ENCODE measurements around the gene ELMO1. TPM values are rescaled to one million over a fixed set of nuclear protein-coding genes. Genes with fewer than 3 reads are reported as not detected.

The ELMO1 gene
- total RNA-seq, 1 donor, result 215 TPM

DNA sequence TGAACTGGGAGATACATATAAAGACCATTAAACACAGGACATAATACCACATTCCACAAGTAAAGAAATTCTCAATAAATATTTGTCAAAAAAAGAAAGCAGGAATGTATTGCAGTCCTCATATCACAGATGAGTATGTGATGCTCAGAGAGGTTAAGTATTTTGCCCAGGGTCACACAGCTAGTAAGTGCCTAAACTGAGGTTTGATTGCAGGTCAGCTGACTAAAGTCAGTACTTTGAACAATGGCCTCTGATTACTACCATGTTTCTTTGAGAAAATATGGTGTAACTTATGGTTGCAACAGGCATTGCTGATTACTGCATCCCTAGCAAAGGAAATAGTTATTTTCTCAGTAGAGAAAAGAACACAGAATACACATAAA lies 267.1 kb downstream of the ELMO1 start:
- H3K27me3 ChIP-seq (ENCODE audit: insufficient read depth, low read length), result no peaks in the 10 kb centered on the region

DNA sequence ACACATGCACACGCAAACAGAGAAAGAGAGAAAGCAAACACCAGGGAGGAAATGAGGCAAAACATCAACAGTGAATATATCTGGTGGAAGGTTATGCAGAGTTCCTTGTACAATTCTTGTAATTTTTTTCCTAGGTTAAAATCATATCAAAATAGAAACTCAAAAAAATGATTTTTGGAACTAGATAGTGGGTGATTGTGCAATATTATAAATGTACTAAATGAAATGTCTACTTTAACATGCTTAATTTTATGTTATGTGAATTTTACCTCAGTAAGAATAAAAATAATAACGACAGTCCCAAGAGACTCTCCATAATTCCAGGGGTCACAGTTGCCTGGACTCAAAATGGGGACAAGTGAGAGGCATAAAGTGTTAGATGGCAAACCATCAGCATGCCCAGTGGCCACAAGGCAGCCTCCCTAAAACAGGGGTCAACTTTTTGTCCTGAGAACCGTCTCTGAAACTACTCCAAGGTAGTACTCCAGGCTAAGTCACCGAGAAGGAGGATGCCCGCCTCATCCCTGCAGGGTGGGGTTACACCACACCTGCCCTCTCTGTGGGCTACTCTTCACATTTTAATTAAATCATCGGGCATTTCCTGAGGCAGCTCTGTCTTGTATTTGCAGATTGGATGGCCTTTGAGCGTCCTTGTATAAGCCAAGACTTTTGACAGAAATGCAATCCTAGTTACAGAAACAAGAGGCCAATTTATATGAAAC lies 267.7 kb downstream of the ELMO1 start:
- H3K9me3 ChIP-seq (ENCODE audit: low read depth, low read length), result no peaks in the 10 kb centered on the region
- H3K4me3 ChIP-seq (ENCODE audit: low read length), result no peak overlapping the region
- H3K27me3 ChIP-seq (ENCODE audit: insufficient read depth, low read length), result no peaks in the 10 kb centered on the region
- H3K4me1 ChIP-seq (ENCODE audit: insufficient read depth, low read length), result peaks cover 10% of the 10 kb centered on the region

More for the DNA sequence above, 267.1 kb downstream of the ELMO1 start:
- peaks cover 10% of the 10 kb centered on the region for H3K4me1 ChIP-seq (ENCODE audit: insufficient read depth, low read length)
- no peaks in the 10 kb centered on the region for H3K9me3 ChIP-seq (ENCODE audit: low read depth, low read length)
- H3K4me3 ChIP-seq (ENCODE audit: low read length), result no peak overlapping the region

GRCh38 chr7:37176079-37176478 lies 272.6 kb downstream of the ELMO1 start:
- Histone ChIP-seq H3K9me3 (ENCODE audit: low read depth, low read length) (no peaks in the 10 kb centered on the region), H3K4me3 (ENCODE audit: low read length) (no peak overlapping the region), H3K27me3 (ENCODE audit: insufficient read depth, low read length) (no peaks in the 10 kb centered on the region), H3K4me1 (ENCODE audit: insufficient read depth, low read length) (no peaks in the 10 kb centered on the region)

- Histone ChIP-seq H3K4me3 (ENCODE audit: low read length) (no peak overlapping the region), H3K27me3 (ENCODE audit: insufficient read depth, low read length) (no peaks in the 10 kb centered on the region), H3K4me1 (ENCODE audit: insufficient read depth, low read length) (no peaks in the 10 kb centered on the region), H3K9me3 (ENCODE audit: low read depth, low read length) (no peaks in the 10 kb centered on the region)
These were observed 274.2 kb downstream of the ELMO1 start for GRCh38 chr7:37174460-37174859.

DNA sequence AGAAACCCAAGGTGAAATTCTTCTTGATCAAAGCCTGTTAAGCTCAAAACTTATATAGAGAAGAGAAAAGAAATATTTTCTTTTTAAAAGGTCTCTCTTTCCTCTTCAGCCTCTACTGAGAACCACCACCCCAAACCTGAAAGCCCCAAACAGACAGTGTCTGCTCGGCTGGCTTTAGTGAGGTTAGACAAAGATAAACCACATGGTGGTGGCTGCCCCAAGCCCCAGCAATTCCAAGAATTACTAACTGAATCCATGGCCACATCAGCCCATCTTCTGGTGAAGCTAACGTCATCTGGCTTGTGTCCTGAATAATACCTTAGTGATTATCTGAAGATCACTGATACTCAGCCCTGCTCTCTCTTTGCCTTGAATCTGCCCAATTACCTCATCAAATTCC lies 275.0 kb downstream of the ELMO1 start:
- no peaks in the 10 kb centered on the region for H3K4me1 ChIP-seq (ENCODE audit: insufficient read depth, low read length)
- no peaks in the 10 kb centered on the region for H3K27me3 ChIP-seq (ENCODE audit: insufficient read depth, low read length)
- no peak overlapping the region for H3K4me3 ChIP-seq (ENCODE audit: low read length)
- H3K9me3 ChIP-seq (ENCODE audit: low read depth, low read length), result no peaks in the 10 kb centered on the region

DNA sequence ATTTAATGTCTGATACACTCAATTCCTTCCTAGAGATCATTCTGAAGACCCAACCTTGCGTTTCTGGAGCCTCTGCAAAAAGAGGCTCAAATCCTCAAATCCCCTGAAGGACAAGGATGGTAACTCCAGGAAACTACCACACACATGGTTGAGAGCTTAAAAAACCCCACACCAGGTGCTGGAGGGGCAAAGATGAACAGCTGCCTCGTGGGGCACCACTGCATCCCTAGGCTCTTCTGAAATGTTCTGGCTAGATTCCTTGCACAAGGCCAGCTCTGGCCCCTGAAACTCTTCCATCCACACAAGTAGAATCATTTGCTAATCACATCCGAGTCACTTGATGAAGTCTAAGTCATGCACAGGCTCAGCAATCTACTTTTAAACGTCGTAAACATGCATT lies 286.6 kb downstream of the ELMO1 start:
- no peaks in the 10 kb centered on the region for H3K27me3 ChIP-seq (ENCODE audit: insufficient read depth, low read length)

GRCh38 chr7:37160656-37161055 lies 288.0 kb downstream of the ELMO1 start:
- H3K4me3 ChIP-seq (ENCODE audit: low read length), result no peak overlapping the region
- no peaks in the 10 kb centered on the region for H3K9me3 ChIP-seq (ENCODE audit: low read depth, low read length)
- H3K4me1 ChIP-seq (ENCODE audit: insufficient read depth, low read length), result no peaks in the 10 kb centered on the region
- H3K27me3 ChIP-seq (ENCODE audit: insufficient read depth, low read length), result no peaks in the 10 kb centered on the region

More for the DNA sequence above, 286.6 kb downstream of the ELMO1 start:
- no peak overlapping the region for H3K4me3 ChIP-seq (ENCODE audit: low read length)
- H3K4me1 ChIP-seq (ENCODE audit: insufficient read depth, low read length), result no peaks in the 10 kb centered on the region
- H3K9me3 ChIP-seq (ENCODE audit: low read depth, low read length), result no peaks in the 10 kb centered on the region

- Histone ChIP-seq H3K27me3 (ENCODE audit: insufficient read depth, low read length) (no peaks in the 10 kb centered on the region), H3K4me3 (ENCODE audit: low read length) (no peak overlapping the region), H3K4me1 (ENCODE audit: insufficient read depth, low read length) (no peaks in the 10 kb centered on the region), H3K9me3 (ENCODE audit: low read depth, low read length) (no peaks in the 10 kb centered on the region)
These were observed 295.3 kb downstream of the ELMO1 start for GRCh38 chr7:37153376-37153775.

DNA sequence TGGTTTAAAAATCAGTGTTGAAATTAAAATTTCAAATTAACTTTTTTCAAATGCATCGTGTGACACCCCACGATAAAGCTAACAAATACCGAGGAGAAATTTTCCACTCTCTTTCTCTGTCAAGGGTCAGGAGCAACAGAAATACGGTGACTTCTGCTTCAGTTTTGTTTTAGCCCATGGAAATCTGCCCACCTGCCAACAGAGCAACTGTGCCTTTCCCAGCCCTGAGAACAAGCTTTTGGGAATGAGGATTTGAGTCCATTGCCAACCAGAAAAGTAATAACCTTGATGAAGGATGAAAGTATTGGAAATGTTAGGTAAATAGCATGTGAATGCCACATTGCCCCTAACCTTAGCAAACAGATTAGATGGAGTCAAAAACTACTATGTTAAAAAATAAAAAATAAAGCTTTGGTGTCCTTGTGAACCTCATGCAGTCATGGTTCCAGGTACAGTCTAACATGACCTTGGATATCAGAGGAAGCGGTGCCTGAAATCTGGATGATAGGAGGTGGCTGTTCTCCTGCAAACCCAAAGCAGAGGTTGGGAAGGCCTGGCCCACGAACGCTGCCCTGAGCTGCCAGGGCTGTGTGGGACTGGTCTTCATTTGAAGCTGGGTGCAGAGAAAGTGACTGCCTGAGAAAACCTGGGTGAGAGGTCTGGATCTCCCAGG lies 296.8 kb downstream of the ELMO1 start:
- Histone ChIP-seq H3K4me1 (ENCODE audit: insufficient read depth, low read length) (no peaks in the 10 kb centered on the region), H3K9me3 (ENCODE audit: low read depth, low read length) (no peaks in the 10 kb centered on the region), H3K4me3 (ENCODE audit: low read length) (no peak overlapping the region), H3K27me3 (ENCODE audit: insufficient read depth, low read length) (no peaks in the 10 kb centered on the region)

- Histone ChIP-seq H3K4me3 (ENCODE audit: low read length) (no peak overlapping the region), H3K9me3 (ENCODE audit: low read depth, low read length) (no peaks in the 10 kb centered on the region), H3K27me3 (ENCODE audit: insufficient read depth, low read length) (no peaks in the 10 kb centered on the region), H3K4me1 (ENCODE audit: insufficient read depth, low read length) (no peaks in the 10 kb centered on the region)
These were observed 297.8 kb downstream of the ELMO1 start for GRCh38 chr7:37150856-37151255.

GRCh38 chr7:37150180-37150579 lies 298.5 kb downstream of the ELMO1 start:
- Histone ChIP-seq H3K4me1 (ENCODE audit: insufficient read depth, low read length) (no peaks in the 10 kb centered on the region), H3K4me3 (ENCODE audit: low read length) (no peak overlapping the region), H3K27me3 (ENCODE audit: insufficient read depth, low read length) (no peaks in the 10 kb centered on the region)

DNA sequence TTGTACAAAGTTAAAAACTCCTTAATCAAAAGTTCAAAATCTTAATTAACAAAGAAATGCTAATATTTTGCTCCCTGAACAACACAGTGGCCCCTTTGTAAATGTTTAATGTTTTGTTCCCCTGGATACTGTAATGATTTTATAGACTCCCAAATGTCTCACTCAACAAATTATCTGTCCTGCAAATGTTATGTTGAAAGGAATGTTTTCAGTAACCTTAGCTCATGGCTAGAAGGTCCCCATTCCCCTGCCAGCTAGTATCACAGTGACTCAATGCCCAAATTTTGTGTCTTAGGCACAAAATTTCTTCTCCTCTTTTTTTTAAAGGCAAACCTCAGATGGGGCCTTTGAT lies 298.9 kb downstream of the ELMO1 start:
- H3K4me3 ChIP-seq (ENCODE audit: low read length), result no peak overlapping the region
- no peaks in the 10 kb centered on the region for H3K27me3 ChIP-seq (ENCODE audit: insufficient read depth, low read length)
- no peaks in the 10 kb centered on the region for H3K4me1 ChIP-seq (ENCODE audit: insufficient read depth, low read length)
- H3K9me3 ChIP-seq (ENCODE audit: low read depth, low read length), result no peaks in the 10 kb centered on the region

More at GRCh38 chr7:37150180-37150579, 298.5 kb downstream of the ELMO1 start:
- H3K9me3 ChIP-seq (ENCODE audit: low read depth, low read length), result no peaks in the 10 kb centered on the region

GRCh38 chr7:37149051-37149772 lies 299.5 kb downstream of the ELMO1 start:
- Histone ChIP-seq H3K27me3 (ENCODE audit: insufficient read depth, low read length) (no peaks in the 10 kb centered on the region), H3K4me3 (ENCODE audit: low read length) (no peak overlapping the region), H3K9me3 (ENCODE audit: low read depth, low read length) (no peaks in the 10 kb centered on the region), H3K4me1 (ENCODE audit: insufficient read depth, low read length) (no peaks in the 10 kb centered on the region)

DNA sequence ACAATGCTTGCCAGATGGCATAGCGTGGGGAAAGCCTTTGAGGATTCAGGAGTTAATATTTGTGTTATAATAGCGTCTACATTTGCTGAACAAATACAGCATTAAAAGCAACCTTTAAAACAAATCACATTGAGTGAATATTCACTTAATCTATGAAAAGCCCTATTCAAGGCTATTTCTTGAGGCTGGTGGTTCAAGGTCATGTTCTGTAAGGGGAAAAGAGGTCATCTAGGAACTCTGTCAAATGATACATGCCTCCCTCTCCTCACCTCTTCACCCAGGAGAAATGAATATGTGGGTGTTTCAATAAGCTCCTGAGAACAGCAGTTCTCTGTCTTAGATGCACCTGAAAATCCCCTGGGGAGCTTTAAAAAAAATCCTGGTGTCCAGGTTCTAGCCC lies 303.0 kb downstream of the ELMO1 start:
- H3K4me3 ChIP-seq (ENCODE audit: low read length), result no peak overlapping the region
- no peaks in the 10 kb centered on the region for H3K27me3 ChIP-seq (ENCODE audit: insufficient read depth, low read length)
- peaks cover 6% of the 10 kb centered on the region for H3K9me3 ChIP-seq (ENCODE audit: low read depth, low read length)
- no peaks in the 10 kb centered on the region for H3K4me1 ChIP-seq (ENCODE audit: insufficient read depth, low read length)

DNA sequence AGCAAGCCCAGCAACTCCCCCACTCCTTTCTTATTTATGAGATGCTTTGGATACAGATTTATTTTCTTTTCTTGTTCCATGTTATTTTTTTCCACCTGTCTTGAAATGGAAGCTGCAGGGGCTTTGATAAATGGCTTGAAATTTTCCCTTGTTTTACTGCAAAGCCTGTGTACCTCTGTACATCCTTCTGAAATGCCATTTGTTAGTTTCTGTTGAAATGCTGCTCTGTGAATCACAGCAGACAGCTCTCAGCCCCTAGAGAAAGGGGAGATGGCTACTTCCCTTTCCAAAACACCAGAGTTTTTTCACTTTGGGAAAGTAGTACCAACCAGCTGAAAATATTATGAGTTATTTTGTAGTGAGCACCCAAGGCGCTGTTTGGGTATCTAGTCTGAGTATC lies 304.2 kb downstream of the ELMO1 start:
- Histone ChIP-seq H3K9me3 (ENCODE audit: low read depth, low read length) (peaks cover 9% of the 10 kb centered on the region), H3K27me3 (ENCODE audit: insufficient read depth, low read length) (no peaks in the 10 kb centered on the region), H3K4me1 (ENCODE audit: insufficient read depth, low read length) (no peaks in the 10 kb centered on the region), H3K4me3 (ENCODE audit: low read length) (no peak overlapping the region)
